22Rv1 (cell line): ENCODE results near the gene LGR6.

ENCODE experiments used
- CTCF ChIP-seq: fragments of 450-650 bp; IDR thresholded peaks from 2 replicates; pipeline ENCODE4 v1.5.1; 2017; ENCODE audit warnings: mild to moderate bottlenecking
- ZFX ChIP-seq: fragments of 450-650 bp; IDR thresholded peaks from 2 replicates; pipeline ENCODE4 v1.6.1; 2017; ENCODE audit warnings: antibody characterized with exemption, borderline replicate concordance

- TF ChIP-seq CTCF: no peak
- TF ChIP-seq ZFX: no peak
Observed at GRCh38 chr1:202215472-202216130, 22.0 kb downstream of the LGR6 start.
